HG02973 (cell line): ENCODE data around the gene TRAF3.

Experiments
- ATAC-seq: cut with Tn5 transposase; IDR thresholded peaks from one replicate; pipeline ENCODE4 v1.9.1; 2021; ENCODE audit warnings: moderate library complexity; ENCODE audit not compliant: unreplicated experiment

Gene TRAF3

GRCh38 chr14:102776761-102777710 lies at the start of gene TRAF3:
TSS of gene TRAF3 (plus strand) at chr14:102777449. CDS start at chr14:102870202, 92,753 bp downstream.
- peak; percentile 46 for ATAC-seq

- ATAC-seq: no peak
Observed at GRCh38 chr14:102728501-102728900, 48.7 kb upstream of the TRAF3 start.

GRCh38 chr14:102729268-102729667 lies 48.0 kb upstream of the TRAF3 start:
- no peak for ATAC-seq

GRCh38 chr14:102729825-102730224 lies 47.4 kb upstream of the TRAF3 start:
- ATAC-seq: no peak

- ATAC-seq: no peak
Observed at GRCh38 chr14:102731101-102731870, 46.0 kb upstream of the TRAF3 start.

- ATAC-seq: no peak
Observed at GRCh38 chr14:102731871-102732800, 45.1 kb upstream of the TRAF3 start.

- no peak for ATAC-seq
Observed at GRCh38 chr14:102732924-102733323, 44.3 kb upstream of the TRAF3 start.

- ATAC-seq: no peak
Observed at GRCh38 chr14:102733326-102733725, 43.9 kb upstream of the TRAF3 start.

- ATAC-seq: no peak
Observed at GRCh38 chr14:102734436-102734835, 42.8 kb upstream of the TRAF3 start.

- no peak for ATAC-seq
Observed at GRCh38 chr14:102736956-102737355, 40.3 kb upstream of the TRAF3 start.

- ATAC-seq: no peak
Observed at GRCh38 chr14:102737402-102738372, 39.6 kb upstream of the TRAF3 start.

- ATAC-seq: no peak
Observed at GRCh38 chr14:102738373-102739189, 38.7 kb upstream of the TRAF3 start.

- ATAC-seq: no peak
Observed at GRCh38 chr14:102739190-102739469, 38.1 kb upstream of the TRAF3 start.

- ATAC-seq: no peak
Observed at GRCh38 chr14:102746634-102747438, 30.4 kb upstream of the TRAF3 start.

- no peak for ATAC-seq
Observed at GRCh38 chr14:102748806-102749205, 28.4 kb upstream of the TRAF3 start.

- no peak for ATAC-seq
Observed at GRCh38 chr14:102749393-102750305, 27.6 kb upstream of the TRAF3 start.

GRCh38 chr14:102750376-102750775 lies 26.9 kb upstream of the TRAF3 start:
- ATAC-seq: no peak
